ENCODE results near the gene GDPD1. TPM values are rescaled to one million over a fixed set of nuclear protein-coding genes. Genes with fewer than 3 reads are reported as not detected.
"Not testable (repeated sequence)": the region's sequence is repeated elsewhere in the genome, so short reads cannot be mapped to it uniquely, and the experiment has no call there.

Gene GDPD1
- total RNA-seq: 0.90 and 1.1 TPM in 2 replicates

GRCh38 chr17:59220328-59221158 is at the start of gene GDPD1:
Gene GDPD1, plus strand, starts transcription at chr17:59220511. Its CDS starts 99 bp downstream, at chr17:59220610.
- peak; percentile 79 to 94 for DNase-seq (ENCODE audit: low read depth in 2 of 2)

- no peak for DNase-seq (ENCODE audit: low read depth in 2 of 2)
Observed at GRCh38 chr17:59172436-59173004, 47.8 kb upstream of the GDPD1 start.

- no peak for DNase-seq (ENCODE audit: low read depth in 2 of 2)
Observed at GRCh38 chr17:59174671-59175070, 45.6 kb upstream of the GDPD1 start.

- DNase-seq (ENCODE audit: low read depth in 2 of 2): no peak
Observed at GRCh38 chr17:59175076-59175475, 45.2 kb upstream of the GDPD1 start.

- DNase-seq (ENCODE audit: low read depth in 2 of 2): no peak
Observed at GRCh38 chr17:59178266-59178985, 41.9 kb upstream of the GDPD1 start.

- DNase-seq (ENCODE audit: low read depth in 2 of 2): not testable (repeated sequence)
Observed at GRCh38 chr17:59179601-59180000, 40.7 kb upstream of the GDPD1 start.

- DNase-seq (ENCODE audit: low read depth in 2 of 2): no peak
Observed at GRCh38 chr17:59180626-59181025, 39.7 kb upstream of the GDPD1 start.

GRCh38 chr17:59181481-59181880 is 38.8 kb upstream of the GDPD1 start:
- no peak for DNase-seq (ENCODE audit: low read depth in 2 of 2)

- DNase-seq (ENCODE audit: low read depth in 2 of 2): no peak
Observed at GRCh38 chr17:59185997-59186396, 34.3 kb upstream of the GDPD1 start.

GRCh38 chr17:59186850-59187249 is 33.5 kb upstream of the GDPD1 start:
- DNase-seq (ENCODE audit: low read depth in 2 of 2): no peak

- no peak for DNase-seq (ENCODE audit: low read depth in 2 of 2)
Observed at GRCh38 chr17:59190806-59191205, 29.5 kb upstream of the GDPD1 start.

- DNase-seq (ENCODE audit: low read depth in 2 of 2): no peak
Observed at GRCh38 chr17:59193336-59193862, 26.9 kb upstream of the GDPD1 start.

- DNase-seq (ENCODE audit: low read depth in 2 of 2): no peak
Observed at GRCh38 chr17:59199398-59199797, 20.9 kb upstream of the GDPD1 start.

GRCh38 chr17:59202320-59202719 is 18.0 kb upstream of the GDPD1 start:
- no peak for DNase-seq (ENCODE audit: low read depth in 2 of 2)

- no peak for DNase-seq (ENCODE audit: low read depth in 2 of 2)
Observed at GRCh38 chr17:59219370-59219769, 941 bp upstream of the GDPD1 start.

- no peak for DNase-seq (ENCODE audit: low read depth in 2 of 2)
Observed at GRCh38 chr17:59219992-59220327, 351 bp upstream of the GDPD1 start.

- peak in 1 of 2 donors; percentile 5 for DNase-seq (ENCODE audit: low read depth in 2 of 2)
Observed at GRCh38 chr17:59221159-59221847, 992 bp downstream of the GDPD1 start.

- DNase-seq (ENCODE audit: low read depth in 2 of 2): no peak
Observed at GRCh38 chr17:59223813-59224212, 3.5 kb downstream of the GDPD1 start.

GRCh38 chr17:59228588-59228987 is 8.3 kb downstream of the GDPD1 start:
- DNase-seq (ENCODE audit: low read depth in 2 of 2): not testable (repeated sequence)

GRCh38 chr17:59230764-59231163 is 10.5 kb downstream of the GDPD1 start:
- no peak for DNase-seq (ENCODE audit: low read depth in 2 of 2)

- DNase-seq (ENCODE audit: low read depth in 2 of 2): no peak
Observed at GRCh38 chr17:59234631-59235030, 14.3 kb downstream of the GDPD1 start.

- no peak for DNase-seq (ENCODE audit: low read depth in 2 of 2)
Observed at GRCh38 chr17:59238906-59239305, 18.6 kb downstream of the GDPD1 start.

Measured in dermis microvascular lymphatic vessel endothelial cell (primary cell).